MM.1S (cell line): ENCODE results near the gene C10orf90.

Source experiments
- DNase-seq: peaks from one replicate; pipeline ENCODE4 v3.0.0-alpha.2; 2015
- H2AFZ ChIP-seq: fragments of 300-600 bp; sonication (generic); 2 replicates; pipeline ENCODE4 v1.6.0; 2016; ENCODE audit warnings: antibody characterized with exemption, low read length
- H3F3A ChIP-seq: fragments of 300-600 bp; sonication (generic); 2 replicates; pipeline ENCODE4 v1.6.1; 2016; ENCODE audit warnings: mild to moderate bottlenecking, antibody characterized with exemption, low read length, moderate library complexity, mixed read lengths; ENCODE audit not compliant: insufficient read depth
- H3K27ac ChIP-seq: fragments of 300-600 bp; sonication (generic); 2 replicates; pipeline ENCODE4 v1.5.1; 2016; ENCODE audit warnings: mild to moderate bottlenecking, low read length
- H3K27me3 ChIP-seq: fragments of 300-600 bp; sonication (generic); replicated peaks from 2 replicates; pipeline ENCODE4 v1.6.0; 2016; ENCODE audit warnings: low read length; ENCODE audit not compliant: insufficient read depth
- H3K36me3 ChIP-seq: fragments of 300-600 bp; sonication (generic); replicated peaks from 2 replicates; pipeline ENCODE4 v1.6.1; 2016; ENCODE audit warnings: mild to moderate bottlenecking, low read length, mixed read lengths; ENCODE audit not compliant: insufficient read depth
- H3K4me1 ChIP-seq: fragments of 300-600 bp; sonication (generic); 2 replicates; pipeline ENCODE4 v1.6.1; 2016; ENCODE audit warnings: low read length, mixed read lengths
- H3K4me2 ChIP-seq: fragments of 300-600 bp; sonication (generic); 2 replicates; pipeline ENCODE4 v1.6.0; 2016; ENCODE audit warnings: low read depth, low read length
- H3K4me3 ChIP-seq: fragments of 300-600 bp; sonication (generic); 2 replicates; pipeline ENCODE4 v1.5.1; 2016; ENCODE audit warnings: low read length, mixed read lengths
- H3K79me2 ChIP-seq: fragments of 300-600 bp; sonication (generic); 2 replicates; pipeline ENCODE4 v1.6.1; 2016; ENCODE audit warnings: mixed run types, low read length, mixed read lengths
- H3K9ac ChIP-seq: fragments of 300-600 bp; sonication (generic); 2 replicates; pipeline ENCODE4 v1.6.1; 2016; ENCODE audit warnings: low read length, mixed read lengths
- H3K9me2 ChIP-seq: fragments of 300-600 bp; sonication (generic); replicated peaks from 2 replicates; pipeline ENCODE4 v1.6.1; 2016; ENCODE audit warnings: mild to moderate bottlenecking, low read length, mixed read lengths; ENCODE audit not compliant: insufficient read depth
- H3K9me3 ChIP-seq: fragments of 300-600 bp; sonication (generic); replicated peaks from 2 replicates; pipeline ENCODE4 v1.6.1; 2016; ENCODE audit warnings: mild to moderate bottlenecking, low read length, mixed read lengths; ENCODE audit not compliant: insufficient read depth
- H4K20me1 ChIP-seq: fragments of 300-600 bp; sonication (generic); 2 replicates; pipeline ENCODE4 v1.6.1; 2016; ENCODE audit warnings: mild to moderate bottlenecking, low read length, moderate library complexity, mixed read lengths; ENCODE audit not compliant: insufficient read depth
- CTCF ChIP-seq: fragments of 300-600 bp; sonication (generic); IDR thresholded peaks from 2 replicates; pipeline ENCODE4 v1.5.1; 2016; ENCODE audit warnings: antibody characterized with exemption, low read length, mixed read lengths
- EZH2 ChIP-seq: fragments of 300-600 bp; sonication (generic); optimal IDR thresholded peaks from 2 replicates; pipeline ENCODE3; 2017; ENCODE audit warnings: low read depth, mild to moderate bottlenecking, antibody characterized with exemption, low read length, mixed read lengths
- EZH2phosphoT487 ChIP-seq: fragments of 300-600 bp; sonication (generic); IDR thresholded peaks from 2 replicates; pipeline ENCODE4 v1.6.1; 2018; ENCODE audit warnings: antibody characterized with exemption, low read length

C10orf90 gene

GRCh38 chr10:126420567-126421300 is 249.8 kb downstream of the C10orf90 start:
- Histone ChIP-seq H3K79me2 (no peaks in the 10 kb centered on the region), H3F3A (no peaks in the 10 kb centered on the region), H3K27me3 (no peaks in the 10 kb centered on the region), H3K4me1 (no peaks in the 10 kb centered on the region), H3K36me3 (no peaks in the 10 kb centered on the region), H2AFZ (no peak overlapping the region), H3K27ac (no peak overlapping the region), H4K20me1 (no peaks in the 10 kb centered on the region), H3K9ac (no peak overlapping the region), H3K4me2 (no peak overlapping the region), H3K4me3 (no peak overlapping the region), H3K9me3 (no peaks in the 10 kb centered on the region), H3K9me2 (no peaks in the 10 kb centered on the region)
- TF ChIP-seq EZH2phosphoT487 (no peak), CTCF (no peak), EZH2 (no peak)
- no peak for DNase-seq

DNA sequence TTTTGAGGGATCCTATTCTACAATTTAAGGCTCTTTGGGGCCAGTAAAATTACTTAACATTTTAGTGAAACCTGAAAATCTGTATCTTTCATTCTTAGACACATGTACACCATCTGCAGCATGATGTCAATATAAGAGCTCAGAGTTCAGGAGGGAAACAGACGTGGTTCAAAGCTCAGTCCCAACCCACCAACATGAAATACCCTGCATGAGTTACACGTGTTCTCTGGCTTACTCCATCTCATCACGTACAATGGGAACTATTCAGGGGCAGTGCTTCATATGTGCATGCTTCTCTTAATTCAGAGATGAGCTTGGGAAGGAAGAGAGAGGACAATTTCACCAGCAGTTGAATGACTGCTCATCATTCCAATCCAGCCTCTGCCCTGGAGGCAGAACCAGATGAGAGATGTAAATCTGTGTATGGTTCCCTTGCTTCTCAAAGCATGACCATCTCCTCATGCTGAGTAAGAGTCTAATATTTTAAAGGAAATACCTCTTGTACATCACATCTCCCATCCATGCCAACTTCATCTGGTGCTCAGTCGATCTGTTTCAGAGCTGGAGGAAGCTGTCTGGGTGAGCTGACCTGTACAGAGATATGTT is 253.2 kb downstream of the C10orf90 start:
- Histone ChIP-seq H3K9ac (no peak overlapping the region), H3K9me3 (no peaks in the 10 kb centered on the region), H3K36me3 (no peaks in the 10 kb centered on the region), H2AFZ (no peak overlapping the region), H3K27me3 (no peaks in the 10 kb centered on the region), H3K27ac (no peak overlapping the region), H4K20me1 (no peaks in the 10 kb centered on the region), H3K4me3 (no peak overlapping the region), H3F3A (no peaks in the 10 kb centered on the region), H3K4me1 (no peaks in the 10 kb centered on the region), H3K79me2 (no peaks in the 10 kb centered on the region), H3K4me2 (no peak overlapping the region), H3K9me2 (no peaks in the 10 kb centered on the region)
- TF ChIP-seq CTCF (no peak), EZH2 (no peak), EZH2phosphoT487 (no peak)
- DNase-seq, result no peak

- no peaks in the 10 kb centered on the region for H3K27me3 ChIP-seq
- no peak overlapping the region for H3K27ac ChIP-seq
- TF ChIP-seq EZH2 (no peak), EZH2phosphoT487 (no peak), CTCF (no peak)
- H3F3A ChIP-seq, result no peaks in the 10 kb centered on the region
- H4K20me1 ChIP-seq, result no peaks in the 10 kb centered on the region
- no peaks in the 10 kb centered on the region for H3K4me1 ChIP-seq
- no peak overlapping the region for H3K4me3 ChIP-seq
- no peaks in the 10 kb centered on the region for H3K9me3 ChIP-seq
- no peaks in the 10 kb centered on the region for H3K9me2 ChIP-seq
- no peaks in the 10 kb centered on the region for H3K79me2 ChIP-seq
- H3K36me3 ChIP-seq, result no peaks in the 10 kb centered on the region
- DNase-seq, result no peak
- no peak overlapping the region for H2AFZ ChIP-seq
- no peak overlapping the region for H3K9ac ChIP-seq
- H3K4me2 ChIP-seq, result no peak overlapping the region
Observed at GRCh38 chr10:126409821-126410220, 260.7 kb downstream of the C10orf90 start.
